ENCODE results near the gene SLC10A3.

DNA sequence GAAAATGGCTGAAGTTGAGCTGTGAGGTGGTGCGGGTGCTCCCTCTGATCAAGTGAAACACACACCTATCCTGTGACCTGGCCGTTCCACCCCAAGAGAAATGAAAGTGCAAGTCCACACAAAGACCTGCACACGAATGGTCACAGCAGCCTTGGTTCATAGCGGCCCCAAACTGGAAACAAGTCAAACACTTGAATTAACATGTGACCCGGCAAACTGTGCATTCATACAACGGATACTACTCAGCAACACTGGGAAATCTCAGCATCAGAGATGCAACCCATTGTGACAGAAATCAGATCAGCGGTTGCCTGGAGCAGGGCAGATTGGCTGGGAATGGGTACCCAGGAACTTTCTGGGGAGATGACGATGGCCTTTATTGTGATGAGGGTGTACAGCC lies 48.6 kb upstream of the SLC10A3 start:
- no peak for TF ChIP-seq FOXM1 (IDR thresholded peaks at IDR 0.05; ENCODE audit: low read depth)
- TF ChIP-seq TCF12 (IDR thresholded peaks at IDR 0.05) = peak; percentile 69
- TF ChIP-seq RAD21 (IDR thresholded peaks at IDR 0.05; ENCODE audit: low read length) = no peak
- TF ChIP-seq, protein P1, sequence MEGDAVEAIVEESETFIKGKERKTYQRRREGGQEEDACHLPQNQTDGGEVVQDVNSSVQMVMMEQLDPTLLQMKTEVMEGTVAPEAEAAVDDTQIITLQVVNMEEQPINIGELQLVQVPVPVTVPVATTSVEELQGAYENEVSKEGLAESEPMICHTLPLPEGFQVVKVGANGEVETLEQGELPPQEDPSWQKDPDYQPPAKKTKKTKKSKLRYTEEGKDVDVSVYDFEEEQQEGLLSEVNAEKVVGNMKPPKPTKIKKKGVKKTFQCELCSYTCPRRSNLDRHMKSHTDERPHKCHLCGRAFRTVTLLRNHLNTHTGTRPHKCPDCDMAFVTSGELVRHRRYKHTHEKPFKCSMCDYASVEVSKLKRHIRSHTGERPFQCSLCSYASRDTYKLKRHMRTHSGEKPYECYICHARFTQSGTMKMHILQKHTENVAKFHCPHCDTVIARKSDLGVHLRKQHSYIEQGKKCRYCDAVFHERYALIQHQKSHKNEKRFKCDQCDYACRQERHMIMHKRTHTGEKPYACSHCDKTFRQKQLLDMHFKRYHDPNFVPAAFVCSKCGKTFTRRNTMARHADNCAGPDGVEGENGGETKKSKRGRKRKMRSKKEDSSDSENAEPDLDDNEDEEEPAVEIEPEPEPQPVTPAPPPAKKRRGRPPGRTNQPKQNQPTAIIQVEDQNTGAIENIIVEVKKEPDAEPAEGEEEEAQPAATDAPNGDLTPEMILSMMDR (IDR thresholded peaks at IDR 0.05) = no peak
- TF ChIP-seq TEAD4 (IDR thresholded peaks at IDR 0.05; ENCODE audit: borderline replicate concordance, insufficient read depth) = no peak
- no peak; the same call in 1 of the 2 replicates for TF ChIP-seq POLR2AphosphoS5 (IDR thresholded peaks at IDR 0.05; ENCODE audit: low read depth, low read length)
- TF ChIP-seq FOXJ3 (CRISPR knock-in tag; IDR thresholded peaks at IDR 0.05) = no peak
- peak in 1 of 2 experiments; percentile 59; a peak in 2 of 4 replicates for TF ChIP-seq EP300 (IDR thresholded peaks at IDR 0.05; ENCODE audit: borderline replicate concordance in 1 of 2, low read depth in 1 of 2, low read length in 1 of 2)
- TF ChIP-seq, protein P2, sequence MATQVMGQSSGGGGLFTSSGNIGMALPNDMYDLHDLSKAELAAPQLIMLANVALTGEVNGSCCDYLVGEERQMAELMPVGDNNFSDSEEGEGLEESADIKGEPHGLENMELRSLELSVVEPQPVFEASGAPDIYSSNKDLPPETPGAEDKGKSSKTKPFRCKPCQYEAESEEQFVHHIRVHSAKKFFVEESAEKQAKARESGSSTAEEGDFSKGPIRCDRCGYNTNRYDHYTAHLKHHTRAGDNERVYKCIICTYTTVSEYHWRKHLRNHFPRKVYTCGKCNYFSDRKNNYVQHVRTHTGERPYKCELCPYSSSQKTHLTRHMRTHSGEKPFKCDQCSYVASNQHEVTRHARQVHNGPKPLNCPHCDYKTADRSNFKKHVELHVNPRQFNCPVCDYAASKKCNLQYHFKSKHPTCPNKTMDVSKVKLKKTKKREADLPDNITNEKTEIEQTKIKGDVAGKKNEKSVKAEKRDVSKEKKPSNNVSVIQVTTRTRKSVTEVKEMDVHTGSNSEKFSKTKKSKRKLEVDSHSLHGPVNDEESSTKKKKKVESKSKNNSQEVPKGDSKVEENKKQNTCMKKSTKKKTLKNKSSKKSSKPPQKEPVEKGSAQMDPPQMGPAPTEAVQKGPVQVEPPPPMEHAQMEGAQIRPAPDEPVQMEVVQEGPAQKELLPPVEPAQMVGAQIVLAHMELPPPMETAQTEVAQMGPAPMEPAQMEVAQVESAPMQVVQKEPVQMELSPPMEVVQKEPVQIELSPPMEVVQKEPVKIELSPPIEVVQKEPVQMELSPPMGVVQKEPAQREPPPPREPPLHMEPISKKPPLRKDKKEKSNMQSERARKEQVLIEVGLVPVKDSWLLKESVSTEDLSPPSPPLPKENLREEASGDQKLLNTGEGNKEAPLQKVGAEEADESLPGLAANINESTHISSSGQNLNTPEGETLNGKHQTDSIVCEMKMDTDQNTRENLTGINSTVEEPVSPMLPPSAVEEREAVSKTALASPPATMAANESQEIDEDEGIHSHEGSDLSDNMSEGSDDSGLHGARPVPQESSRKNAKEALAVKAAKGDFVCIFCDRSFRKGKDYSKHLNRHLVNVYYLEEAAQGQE (IDR thresholded peaks at IDR 0.05; ENCODE audit: low read depth, low read length) = no peak
- no peak for TF ChIP-seq YY1 (IDR thresholded peaks at IDR 0.05; ENCODE audit: low read depth)
